LoVo (cell line): Measurements from ENCODE around the gene NES.

Experiments
- DNase-seq: peaks from one replicate; pipeline ENCODE4 v3.0.0-alpha.2; 2016; ENCODE audit warnings: low spot score

The NES gene, protein sequence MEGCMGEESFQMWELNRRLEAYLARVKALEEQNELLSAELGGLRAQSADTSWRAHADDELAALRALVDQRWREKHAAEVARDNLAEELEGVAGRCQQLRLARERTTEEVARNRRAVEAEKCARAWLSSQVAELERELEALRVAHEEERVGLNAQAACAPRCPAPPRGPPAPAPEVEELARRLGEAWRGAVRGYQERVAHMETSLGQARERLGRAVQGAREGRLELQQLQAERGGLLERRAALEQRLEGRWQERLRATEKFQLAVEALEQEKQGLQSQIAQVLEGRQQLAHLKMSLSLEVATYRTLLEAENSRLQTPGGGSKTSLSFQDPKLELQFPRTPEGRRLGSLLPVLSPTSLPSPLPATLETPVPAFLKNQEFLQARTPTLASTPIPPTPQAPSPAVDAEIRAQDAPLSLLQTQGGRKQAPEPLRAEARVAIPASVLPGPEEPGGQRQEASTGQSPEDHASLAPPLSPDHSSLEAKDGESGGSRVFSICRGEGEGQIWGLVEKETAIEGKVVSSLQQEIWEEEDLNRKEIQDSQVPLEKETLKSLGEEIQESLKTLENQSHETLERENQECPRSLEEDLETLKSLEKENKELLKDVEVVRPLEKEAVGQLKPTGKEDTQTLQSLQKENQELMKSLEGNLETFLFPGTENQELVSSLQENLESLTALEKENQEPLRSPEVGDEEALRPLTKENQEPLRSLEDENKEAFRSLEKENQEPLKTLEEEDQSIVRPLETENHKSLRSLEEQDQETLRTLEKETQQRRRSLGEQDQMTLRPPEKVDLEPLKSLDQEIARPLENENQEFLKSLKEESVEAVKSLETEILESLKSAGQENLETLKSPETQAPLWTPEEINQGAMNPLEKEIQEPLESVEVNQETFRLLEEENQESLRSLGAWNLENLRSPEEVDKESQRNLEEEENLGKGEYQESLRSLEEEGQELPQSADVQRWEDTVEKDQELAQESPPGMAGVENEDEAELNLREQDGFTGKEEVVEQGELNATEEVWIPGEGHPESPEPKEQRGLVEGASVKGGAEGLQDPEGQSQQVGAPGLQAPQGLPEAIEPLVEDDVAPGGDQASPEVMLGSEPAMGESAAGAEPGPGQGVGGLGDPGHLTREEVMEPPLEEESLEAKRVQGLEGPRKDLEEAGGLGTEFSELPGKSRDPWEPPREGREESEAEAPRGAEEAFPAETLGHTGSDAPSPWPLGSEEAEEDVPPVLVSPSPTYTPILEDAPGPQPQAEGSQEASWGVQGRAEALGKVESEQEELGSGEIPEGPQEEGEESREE (N-terminal part only)

DNA sequence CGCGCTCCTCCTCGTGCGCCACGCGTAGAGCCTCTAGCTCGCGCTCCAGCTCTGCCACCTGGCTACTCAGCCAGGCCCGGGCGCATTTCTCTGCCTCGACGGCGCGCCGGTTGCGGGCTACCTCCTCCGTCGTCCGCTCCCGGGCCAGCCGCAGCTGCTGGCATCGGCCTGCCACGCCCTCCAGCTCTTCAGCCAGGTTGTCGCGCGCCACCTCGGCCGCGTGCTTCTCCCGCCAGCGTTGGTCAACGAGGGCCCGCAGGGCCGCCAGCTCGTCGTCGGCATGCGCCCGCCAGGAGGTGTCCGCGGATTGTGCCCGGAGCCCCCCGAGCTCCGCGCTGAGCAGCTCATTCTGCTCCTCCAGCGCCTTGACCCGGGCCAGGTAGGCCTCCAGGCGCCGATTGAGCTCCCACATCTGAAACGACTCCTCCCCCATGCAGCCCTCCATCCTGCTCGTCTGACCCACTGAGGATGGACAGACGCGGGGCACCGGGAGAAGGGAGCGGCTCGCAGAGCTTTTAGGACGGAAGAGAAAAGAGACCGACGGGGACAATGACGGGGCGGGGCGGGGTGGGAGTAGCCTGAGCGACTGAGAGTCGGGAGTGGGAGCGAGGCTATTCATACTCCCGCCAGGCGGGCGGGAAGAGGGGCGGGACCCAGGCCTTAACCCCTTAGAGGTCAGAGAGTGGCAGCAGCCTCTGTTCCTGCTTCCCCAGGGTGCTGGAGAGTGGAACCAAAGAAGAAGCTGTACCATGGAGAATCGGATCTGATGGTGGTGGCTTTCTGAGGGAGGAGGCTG, at the start of gene NES:
Gene NES (minus strand): TSS at position 588 of the 796 bp plus-strand sequence. CDS start 143 bp downstream, at position 445.
- DNase-seq, result peak; percentile 50

DNA sequence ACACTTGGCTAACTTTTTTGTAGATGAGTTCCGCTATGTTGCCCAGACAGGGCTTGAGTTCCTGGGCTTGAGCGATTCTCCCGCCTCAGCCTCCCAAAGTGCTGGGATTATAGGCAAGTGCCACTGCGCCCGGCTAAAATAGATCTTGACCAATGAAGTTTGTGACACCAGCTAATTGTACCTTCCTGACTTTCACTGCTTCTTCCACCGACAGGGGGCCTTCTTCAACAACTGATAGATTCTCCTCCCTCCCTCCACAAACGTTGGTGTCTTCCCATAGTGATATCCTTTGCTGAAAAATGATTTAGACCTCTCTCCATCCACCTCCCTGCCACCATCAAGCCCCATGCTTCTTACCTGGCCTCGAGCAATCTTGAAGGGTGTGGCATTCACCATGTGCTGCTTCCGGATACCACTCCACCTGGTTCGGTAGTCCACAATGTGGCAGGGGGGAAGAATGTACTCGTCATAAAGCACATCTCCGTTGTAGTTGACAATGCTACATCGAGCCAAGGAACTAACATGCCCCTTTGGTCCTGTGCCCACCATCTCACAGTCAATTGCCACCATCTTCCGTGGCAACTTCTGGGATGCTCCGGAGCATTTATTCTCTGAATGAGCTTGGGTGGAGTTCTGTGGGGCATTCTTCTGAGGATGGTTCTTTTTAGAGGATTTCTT, 49.5 kb upstream of the NES start:
- DNase-seq, result peak; percentile 37

DNA sequence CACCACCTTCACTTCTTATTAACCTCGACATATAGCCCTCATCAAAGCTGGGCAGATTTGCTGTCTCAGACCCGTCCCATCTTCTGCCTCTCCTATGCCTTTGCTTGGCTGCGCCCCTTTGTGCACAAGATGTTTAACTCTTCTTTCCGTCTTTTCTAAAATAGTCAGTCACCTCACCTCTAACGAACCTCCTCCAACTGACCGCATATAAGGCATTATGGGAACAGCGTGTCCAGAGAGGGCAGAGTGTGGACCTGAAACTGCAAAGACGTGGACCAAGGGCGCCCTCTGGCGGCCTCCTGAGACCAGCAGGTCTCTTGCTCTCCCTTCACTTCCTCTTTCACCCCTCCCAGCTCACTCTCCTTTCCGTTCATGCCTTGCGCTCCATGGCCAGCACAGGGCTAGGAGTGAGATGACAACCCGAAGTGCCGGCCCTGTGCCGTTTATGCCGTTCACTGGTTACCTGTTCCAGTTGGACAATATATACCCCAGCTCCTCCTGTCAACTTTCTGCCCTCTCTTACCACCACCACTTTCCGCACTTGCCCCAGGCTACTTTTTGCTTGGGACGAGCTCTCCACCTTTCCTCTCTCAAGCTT, 48.6 kb upstream of the NES start:
- peak; percentile 89 for DNase-seq

DNA sequence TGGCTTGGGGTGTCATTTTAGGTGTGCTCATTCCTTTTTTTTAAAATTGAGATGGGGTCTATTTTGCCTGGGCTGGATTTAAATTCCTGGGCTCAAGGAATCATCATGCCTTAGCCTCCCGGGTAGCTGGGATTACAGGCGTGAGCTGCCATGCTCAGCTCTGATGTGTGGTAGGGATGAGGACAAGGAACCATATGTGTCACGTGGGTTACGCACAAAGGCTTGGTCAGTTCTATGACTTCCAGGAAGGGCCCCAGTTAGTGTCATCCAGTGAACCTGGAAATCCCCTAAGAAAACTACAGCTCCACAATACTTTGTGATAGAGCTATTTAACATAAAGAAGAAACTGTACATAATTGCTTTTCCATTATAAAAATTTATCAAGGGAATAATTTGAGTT, 44.3 kb upstream of the NES start:
- DNase-seq, result no peak

DNA sequence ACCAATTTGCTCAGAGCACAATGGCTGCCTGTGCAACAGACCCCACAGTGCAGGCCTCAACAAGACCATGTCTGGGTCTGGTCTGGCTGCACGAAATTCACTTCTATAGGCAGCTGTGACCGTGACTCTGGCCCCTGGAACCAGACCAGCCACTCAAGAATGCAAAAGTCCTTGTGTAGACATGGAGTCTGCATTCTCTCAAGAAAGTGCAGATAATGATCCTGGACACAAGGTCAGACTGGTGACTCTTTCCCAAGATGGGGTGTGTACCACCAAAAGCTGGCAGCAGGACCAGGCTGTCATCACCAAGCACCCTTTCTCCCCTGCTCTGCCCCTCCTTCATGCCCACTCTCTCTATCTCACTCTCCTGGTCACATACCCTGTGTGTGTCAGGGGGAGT, 43.9 kb upstream of the NES start:
- no peak for DNase-seq

DNA sequence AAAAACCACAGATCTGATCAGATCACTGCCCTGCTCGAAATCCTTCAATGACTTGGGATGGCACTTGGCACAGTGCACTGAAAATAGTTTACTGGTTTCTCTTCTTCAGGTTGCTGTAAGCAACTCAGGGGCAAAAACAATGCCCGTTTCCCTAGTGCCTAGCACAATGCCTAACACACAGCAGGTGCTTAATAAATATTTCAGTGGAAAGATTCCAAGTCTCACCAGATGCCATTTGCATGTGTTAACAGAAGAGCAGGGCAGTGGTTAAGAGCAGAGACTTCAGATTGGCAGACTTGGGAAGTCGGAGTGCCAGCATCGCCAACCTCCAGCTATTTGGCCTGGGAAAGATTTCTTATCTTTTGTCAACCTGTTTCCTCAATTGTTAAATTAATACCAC, 40.1 kb upstream of the NES start:
- DNase-seq, result no peak

DNA sequence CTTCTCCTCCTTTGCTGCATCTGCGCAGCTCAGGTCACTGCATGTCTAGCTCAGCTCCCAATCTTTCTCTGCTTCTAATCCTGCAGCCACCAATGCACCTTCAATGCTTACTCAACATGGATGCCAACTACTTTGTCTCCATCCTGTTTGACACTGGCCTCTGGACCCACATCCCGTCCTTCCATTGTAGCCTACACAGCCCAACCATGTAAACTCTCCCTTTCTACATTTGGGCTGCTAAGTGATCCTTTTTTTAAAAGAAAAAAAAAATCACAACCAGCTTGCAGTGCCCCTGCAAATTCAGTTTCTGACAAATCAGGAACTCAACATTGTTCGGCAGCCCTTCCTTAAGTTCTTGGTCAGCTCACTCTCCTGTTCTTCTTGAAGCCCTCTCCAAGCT, 37.6 kb upstream of the NES start:
- DNase-seq, result no peak

DNA sequence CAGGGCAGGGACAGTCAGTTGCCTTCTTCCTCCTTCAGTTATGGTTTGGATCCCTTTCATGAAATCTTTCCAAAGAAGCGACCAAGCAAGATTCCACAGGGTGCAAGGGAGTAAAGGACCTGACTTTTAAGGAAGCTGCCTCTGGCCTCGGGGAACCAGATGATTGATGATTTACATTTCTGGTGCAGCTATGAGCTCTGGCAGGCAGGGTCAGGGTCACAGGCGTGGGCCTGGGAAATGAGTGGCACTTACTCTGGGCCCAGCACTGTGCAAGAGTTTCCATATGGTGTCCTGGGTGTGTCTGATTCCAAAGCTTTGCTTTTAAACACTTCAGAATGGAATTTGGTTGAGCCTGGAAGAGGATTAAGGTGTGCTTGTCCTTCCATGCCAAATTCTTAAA, 35.4 kb upstream of the NES start:
- DNase-seq, result no peak

DNA sequence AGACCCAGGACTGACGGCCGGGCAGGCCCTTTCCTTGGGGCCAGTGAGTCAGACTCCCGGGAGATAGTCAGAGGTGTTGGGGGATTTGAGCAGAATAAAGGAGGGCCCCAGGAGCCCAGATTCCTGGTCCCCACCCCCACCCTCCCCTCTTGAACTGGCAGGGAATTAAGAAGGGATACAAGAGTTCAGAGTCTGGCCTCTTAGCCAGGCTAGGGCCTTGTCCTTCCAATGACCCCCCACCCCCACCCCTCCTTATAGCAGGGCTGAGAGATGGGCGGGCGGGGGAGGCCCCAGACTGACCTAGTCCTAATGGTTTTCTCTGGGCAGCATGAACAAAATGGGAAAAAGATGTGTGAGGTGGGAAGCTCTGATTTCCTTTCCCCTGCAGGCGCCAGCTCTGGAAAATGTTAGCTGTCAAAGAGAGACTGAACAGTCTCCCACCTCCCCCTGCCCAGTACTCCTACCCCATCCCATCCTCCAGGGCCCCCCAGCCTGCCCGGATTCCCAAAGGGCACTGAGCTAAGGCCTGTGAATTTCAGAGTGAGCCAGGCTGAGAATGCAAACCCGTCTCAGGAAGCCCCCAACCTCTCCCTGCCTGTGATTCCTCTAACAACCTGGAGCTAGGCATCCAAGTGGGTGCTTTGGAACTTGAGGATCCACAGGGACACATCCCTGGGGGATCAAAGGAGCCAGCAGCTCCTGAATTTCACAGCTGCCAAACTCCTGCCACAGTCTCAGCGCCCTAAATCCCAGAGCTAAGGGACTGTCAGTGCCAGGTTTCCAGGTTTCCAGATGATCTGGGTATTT, 34.0 kb upstream of the NES start:
- DNase-seq, result no peak

DNA sequence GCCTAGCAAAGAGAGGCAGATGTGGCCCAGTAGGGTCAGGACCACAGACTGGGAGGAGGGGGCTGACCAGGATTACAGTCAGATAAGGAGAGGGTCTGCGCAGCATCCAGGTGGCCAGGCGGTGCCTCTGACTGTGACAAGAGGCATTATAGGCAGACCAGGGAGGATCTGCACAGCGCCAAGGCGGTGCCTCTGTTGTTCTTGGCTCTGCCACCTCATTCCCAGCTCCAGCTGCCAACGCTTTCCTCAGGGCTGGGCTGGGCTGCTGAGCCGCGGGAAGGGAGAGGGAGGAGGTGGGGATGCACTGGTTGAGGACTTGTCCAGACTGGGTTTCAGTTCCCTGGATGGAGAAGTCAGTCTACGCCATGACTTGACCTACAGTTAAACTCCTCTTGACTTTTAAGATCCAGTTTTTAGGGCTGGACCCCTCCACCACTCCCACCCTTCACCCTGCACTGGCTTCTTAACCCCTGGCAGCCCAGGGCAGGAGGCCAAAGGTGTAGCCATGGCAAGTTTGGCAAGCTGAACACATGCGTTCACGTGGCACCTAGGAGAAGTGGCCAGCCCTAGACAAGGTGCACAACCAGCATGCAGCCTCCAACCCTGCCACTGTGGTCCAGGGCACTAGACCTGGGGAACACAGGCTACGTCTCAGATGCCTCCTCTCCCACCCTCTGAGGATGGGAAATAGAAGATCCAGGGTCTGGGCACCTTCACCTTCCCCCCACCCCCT, 32.7 kb upstream of the NES start:
- DNase-seq, result peak; percentile 25

DNA sequence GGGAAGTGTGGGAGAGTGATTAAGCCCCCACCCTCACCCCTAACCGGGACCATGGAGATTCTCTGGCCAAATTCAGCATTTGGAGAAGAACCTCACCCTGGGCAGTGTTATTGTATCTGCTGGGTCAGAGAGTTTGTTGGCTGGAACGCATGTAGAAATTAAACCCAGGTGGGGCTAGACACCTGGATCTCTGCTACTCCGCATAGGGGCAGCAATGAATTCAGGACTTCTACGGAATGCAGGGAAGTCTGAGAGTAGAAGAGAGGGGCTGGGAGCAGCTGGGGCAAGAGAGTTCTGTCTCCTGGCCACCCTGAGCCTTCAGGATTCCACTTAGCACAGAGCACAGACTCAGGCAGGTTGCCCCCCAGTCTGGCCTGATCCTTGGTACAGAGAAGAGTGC, 31.8 kb upstream of the NES start:
- DNase-seq, result no peak

DNA sequence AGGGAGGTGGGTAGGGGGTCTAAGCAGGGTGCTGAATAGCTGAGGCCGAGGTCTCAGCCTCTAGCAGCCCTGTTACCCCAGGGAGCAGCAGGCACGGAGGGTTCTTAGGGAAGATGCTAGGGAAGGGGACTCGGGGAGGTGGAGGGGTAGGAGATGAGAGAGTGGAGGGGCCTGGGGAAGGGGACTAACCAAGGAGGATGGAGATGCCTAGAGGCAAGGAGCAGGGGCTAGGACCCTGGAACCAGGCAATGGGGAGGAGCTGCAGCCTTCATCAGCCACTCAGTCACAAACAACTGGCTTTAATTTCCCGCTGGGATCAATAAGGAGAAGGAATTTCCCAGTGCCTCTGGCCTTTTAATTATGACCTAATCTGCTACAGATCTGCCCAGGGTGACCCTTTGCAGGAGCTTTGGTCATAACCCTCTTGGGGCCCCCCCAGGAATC, 31.0 kb upstream of the NES start:
- DNase-seq, result no peak

DNA sequence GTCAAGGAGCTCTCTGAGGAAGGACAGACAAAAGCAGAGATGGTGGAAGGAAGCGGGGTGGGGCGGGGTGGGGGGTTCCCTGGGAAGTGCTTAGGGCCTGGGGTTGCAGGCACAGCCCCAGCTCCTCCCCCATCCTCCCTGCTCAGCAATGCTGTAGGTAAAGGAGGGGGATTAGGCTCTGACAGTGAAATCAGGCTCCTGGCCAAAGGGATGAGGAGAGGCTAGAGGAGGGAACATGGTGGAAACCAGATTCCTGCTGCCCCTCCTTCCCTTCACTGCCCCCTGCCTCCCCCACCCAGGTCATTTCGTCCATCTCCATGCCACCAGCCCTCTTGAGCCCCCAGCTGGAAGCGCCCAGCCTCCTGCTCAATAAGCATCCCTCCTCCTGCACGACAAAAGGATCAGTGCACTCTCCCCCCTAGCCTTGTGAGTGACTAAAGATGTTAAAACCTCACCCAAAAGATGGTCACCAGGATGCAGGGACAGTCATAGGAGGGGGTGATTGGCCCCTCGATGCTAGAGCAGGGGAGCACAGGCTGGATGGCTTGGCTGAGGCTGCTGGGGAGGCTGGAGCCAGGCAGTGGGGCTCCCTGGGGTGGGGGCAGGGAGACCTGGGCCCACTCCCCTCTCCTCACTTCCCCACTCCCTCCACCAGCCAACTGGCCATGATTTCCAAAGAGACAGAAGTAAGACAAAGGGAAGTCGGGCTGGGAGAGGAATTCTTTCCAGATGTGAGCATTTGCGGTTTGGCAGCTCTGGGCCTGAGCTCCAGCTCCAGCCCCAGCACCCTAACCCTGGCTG, 30.4 kb upstream of the NES start:
- DNase-seq, result no peak

DNA sequence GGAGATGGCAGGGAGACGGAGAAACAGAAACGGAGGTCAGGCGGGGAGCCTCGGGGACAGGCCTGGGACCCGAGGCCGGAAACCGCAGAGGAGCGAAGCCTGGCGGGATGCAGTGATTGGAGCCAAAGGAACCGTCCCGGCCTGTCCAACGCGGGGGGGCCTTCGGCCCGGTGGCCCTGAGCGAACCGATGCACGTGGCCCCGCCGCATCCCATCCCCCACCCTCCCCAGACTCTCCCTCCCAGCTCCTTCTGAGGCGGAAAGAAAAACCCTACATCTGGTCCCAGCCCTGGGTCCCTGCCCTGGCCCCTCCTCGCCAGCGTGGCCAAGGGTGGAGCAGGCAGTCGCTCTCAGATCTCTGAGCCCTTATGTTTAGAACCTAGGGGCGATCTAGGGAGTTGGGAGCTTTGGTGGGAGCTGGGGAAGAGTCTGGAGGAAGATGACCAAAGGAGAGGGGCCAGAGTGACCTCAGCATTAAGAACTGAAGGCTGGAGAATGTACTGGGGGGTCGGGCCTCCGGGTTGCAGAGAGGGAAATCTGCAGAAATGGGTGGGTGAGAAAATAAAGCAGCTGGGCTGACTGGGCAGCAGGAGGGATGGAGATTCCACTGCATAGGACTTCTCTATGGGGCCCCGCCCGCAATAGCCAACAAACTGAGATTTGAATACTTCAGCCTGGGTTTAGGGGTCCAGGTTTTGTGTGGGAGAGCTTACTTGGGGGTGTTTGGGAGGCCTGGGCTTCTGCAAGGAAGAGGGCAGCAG, 29.6 kb upstream of the NES start:
- no peak for DNase-seq

DNA sequence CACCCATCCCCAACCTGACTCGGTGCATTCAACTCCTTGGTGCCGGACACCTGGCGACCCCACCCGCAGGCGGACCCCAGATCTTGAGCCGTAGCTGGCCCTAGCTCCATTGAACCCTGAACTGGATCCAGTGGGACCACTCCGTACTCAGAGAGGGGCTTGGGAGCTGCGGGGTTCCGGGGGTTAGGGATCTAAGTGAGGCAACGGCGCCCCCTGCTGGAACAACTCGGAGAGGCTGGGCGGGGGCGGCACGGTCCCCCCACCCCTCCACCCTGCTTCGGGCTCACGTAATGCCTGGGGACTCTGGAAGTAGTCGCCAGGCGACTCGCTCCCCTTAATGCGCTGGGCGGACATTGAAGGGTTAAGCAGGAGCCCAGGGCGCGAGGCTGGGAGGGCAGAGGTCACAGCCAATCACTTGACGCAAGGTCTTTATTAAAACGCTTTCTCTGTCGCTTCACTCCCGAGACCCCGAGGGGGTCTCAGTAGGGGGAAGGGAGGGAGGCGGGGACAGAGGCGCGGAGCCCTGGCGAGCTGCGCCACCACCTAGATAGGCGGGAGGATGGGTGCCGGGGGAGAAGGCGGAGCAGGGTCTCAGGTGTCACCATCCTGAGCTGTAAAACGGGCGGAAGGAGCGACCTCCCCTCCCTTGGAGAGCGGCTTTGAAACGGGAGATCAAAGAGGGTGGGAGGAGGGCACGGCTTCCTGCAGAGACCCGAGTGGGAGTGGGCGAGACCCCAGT, 28.9 kb upstream of the NES start:
- DNase-seq, result no peak

DNA sequence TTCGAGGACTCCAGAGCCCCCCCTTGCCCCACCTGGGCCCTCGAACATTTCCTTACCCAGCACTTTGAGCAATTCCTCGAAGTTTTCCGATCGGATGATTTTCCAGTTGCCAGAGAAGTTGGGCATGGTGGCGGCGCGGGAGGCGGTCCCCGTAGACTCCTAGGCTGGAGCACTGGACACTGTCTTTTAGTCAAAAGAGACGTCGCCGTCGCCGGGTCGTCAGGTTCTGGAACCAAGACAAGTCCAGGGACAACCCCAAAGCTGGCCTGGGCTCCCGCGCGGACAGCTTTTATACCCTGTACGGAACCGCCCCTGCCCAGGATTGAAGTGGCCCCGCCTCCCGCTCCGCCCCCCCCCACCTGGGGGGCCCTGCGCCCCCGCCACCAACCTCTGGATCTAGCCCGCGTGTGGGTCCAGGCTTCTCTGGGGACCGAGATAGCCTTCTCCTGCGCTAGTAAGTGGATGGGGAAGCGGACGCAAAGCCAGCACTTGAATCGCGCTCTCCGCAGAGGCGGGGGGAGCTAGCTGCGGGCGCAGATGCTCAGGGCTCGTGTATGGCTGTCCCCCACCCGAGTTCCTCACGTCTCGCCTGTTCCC, 28.2 kb upstream of the NES start, which contains the start of gene CRABP2:
Gene CRABP2 (minus strand): TSS at position 263 of the 597 bp plus-strand sequence. CDS start 137 bp downstream, at position 126.
- DNase-seq, result no peak
